HepG2 (cell line): Measurements from ENCODE around the gene PTPRE.

Experiments used
- CCAR2 ChIP-seq: fragments of 200-400 bp; formaldehyde crosslinking; optimal IDR thresholded peaks from 2 replicates; pipeline ENCODE3; 2018; ENCODE audit warnings: low read depth, mild to moderate bottlenecking, low read length, moderate library complexity
- ETV5 ChIP-seq: IDR thresholded peaks from 2 replicates; pipeline ENCODE4 v1.6.1; 2018; ENCODE audit warnings: missing biosample characterization, missing genetic modification reagents, inconsistent platforms, borderline replicate concordance
- POLR2AphosphoS5 ChIP-seq: IDR thresholded peaks from 2 replicates; pipeline ENCODE4 v1.6.1; 2012; ENCODE audit warnings: low read depth, low read length
- PRMT3 ChIP-seq: sonication (generic); formaldehyde crosslinking; IDR thresholded peaks from 2 replicates; pipeline ENCODE4 v1.8.1; 2022; ENCODE audit warnings: low read depth, mild to moderate bottlenecking, moderate library complexity, missing genetic modification reagents, borderline replicate concordance
- RXRA ChIP-seq: sonication (generic); formaldehyde crosslinking; IDR thresholded peaks from 2 replicates; pipeline ENCODE4 v1.5.1; 2020; ENCODE audit warnings: missing genetic modification reagents
- YY1 ChIP-seq: IDR thresholded peaks from 2 replicates; pipeline ENCODE4 v1.6.1; 2011; ENCODE audit warnings: low read length, low read depth, moderate library complexity, mild to moderate bottlenecking; ENCODE audit not compliant: insufficient read depth, insufficient replicate concordance
- ZFP90 ChIP-seq: sonication (generic); formaldehyde crosslinking; IDR thresholded peaks from 2 replicates; pipeline ENCODE4 v1.8.0; 2022; ENCODE audit warnings: missing genetic modification reagents, mild to moderate bottlenecking, inconsistent platforms, borderline replicate concordance
- ZNF282 ChIP-seq: fragments of 450-650 bp; IDR thresholded peaks from 2 replicates; pipeline ENCODE4 v1.6.1; 2018; ENCODE audit not compliant: partially characterized antibody
- ZNF678 ChIP-seq: sonication (generic); formaldehyde crosslinking; IDR thresholded peaks from 2 replicates; pipeline ENCODE4 v1.4.0; 2020; ENCODE audit warnings: mild to moderate bottlenecking, missing genetic modification reagents
- TF ChIP-seq, protein P1 (sequence below): sonication (generic); formaldehyde crosslinking; IDR thresholded peaks from 2 replicates; pipeline ENCODE4 v1.8.0; 2022; ENCODE audit warnings: mild to moderate bottlenecking, missing genetic modification reagents

DNA sequence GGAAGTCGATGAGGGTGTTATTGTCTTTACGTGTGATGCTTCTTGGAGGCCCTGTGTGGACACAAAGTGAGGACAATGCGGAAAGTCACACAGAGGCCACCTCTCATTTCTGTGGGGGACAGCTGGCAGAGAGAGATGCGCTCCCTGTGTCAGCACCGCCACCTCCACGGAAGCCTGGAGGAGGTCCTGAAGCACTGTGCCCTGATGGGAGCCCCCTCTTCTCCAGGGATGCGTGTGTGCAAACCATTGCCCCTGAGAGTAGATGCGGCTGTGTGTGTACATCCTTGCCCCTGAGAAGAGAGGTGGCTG is 2.0 kb downstream of the PTPRE start:
- TF ChIP-seq RXRA (CRISPR knock-in tag) (no peak), PRMT3 (CRISPR knock-in tag) (no peak), ETV5 (CRISPR knock-in tag) (no peak), ZNF282 (no peak), ZFP90 (no peak), CCAR2 (no peak), ZNF678 (CRISPR knock-in tag) (no peak), POLR2AphosphoS5 (no peak), YY1 (no peak)
- TF ChIP-seq, protein P1, sequence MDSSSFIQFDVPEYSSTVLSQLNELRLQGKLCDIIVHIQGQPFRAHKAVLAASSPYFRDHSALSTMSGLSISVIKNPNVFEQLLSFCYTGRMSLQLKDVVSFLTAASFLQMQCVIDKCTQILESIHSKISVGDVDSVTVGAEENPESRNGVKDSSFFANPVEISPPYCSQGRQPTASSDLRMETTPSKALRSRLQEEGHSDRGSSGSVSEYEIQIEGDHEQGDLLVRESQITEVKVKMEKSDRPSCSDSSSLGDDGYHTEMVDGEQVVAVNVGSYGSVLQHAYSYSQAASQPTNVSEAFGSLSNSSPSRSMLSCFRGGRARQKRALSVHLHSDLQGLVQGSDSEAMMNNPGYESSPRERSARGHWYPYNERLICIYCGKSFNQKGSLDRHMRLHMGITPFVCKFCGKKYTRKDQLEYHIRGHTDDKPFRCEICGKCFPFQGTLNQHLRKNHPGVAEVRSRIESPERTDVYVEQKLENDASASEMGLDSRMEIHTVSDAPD (CRISPR knock-in tag), result no peak
